ES-I3 (cell line): ENCODE measurements around the gene PDXP.
"Not testable (repeated sequence)": the region's sequence is repeated elsewhere in the genome, so short reads cannot be mapped to it uniquely, and the experiment has no call there.

ENCODE experiments used
- H3K36me3 ChIP-seq: 2 replicates; pipeline ENCODE4 v1.6.1; 2013; ENCODE audit warnings: mild to moderate bottlenecking, low read length, control low read depth, moderate library complexity; ENCODE audit not compliant: insufficient read depth
- H3K4me1 ChIP-seq: 2 replicates; pipeline ENCODE4 v1.6.1; 2013; ENCODE audit warnings: mild to moderate bottlenecking, control low read depth, low read length; ENCODE audit not compliant: insufficient read depth
- H3K9ac ChIP-seq: 2 replicates; pipeline ENCODE4 v1.6.1; 2013; ENCODE audit warnings: low read depth, mild to moderate bottlenecking, low read length, moderate library complexity
- H3K9me3 ChIP-seq: 2 replicates; pipeline ENCODE4 v1.6.1; 2013; ENCODE audit warnings: mild to moderate bottlenecking, low read length, moderate library complexity; ENCODE audit not compliant: control insufficient read depth, insufficient read depth

PDXP gene

DNA sequence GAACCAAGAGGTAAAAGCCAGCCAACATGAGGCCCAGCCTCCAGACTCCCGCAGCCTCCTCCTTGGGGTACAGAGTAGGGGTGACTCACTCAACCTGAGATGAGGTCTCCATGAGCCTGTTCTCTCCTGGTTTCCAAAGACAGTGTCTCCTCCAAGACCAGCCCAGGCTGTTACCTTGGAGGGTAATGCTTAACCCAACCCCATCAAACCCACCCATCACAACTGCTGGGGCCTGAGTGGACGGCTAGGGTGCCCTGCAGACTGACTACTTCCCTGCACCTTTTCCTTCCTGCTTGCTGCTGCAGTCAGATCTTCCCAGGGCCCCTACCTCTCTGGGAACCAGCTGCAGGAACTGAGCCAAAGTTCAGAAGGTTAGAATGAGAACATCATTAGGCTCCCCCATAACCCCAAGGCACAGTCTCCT is 22.5 kb downstream of the PDXP start:
- H3K36me3 ChIP-seq, result no peaks in the 10 kb centered on the region
- no peaks in the 10 kb centered on the region for H3K9me3 ChIP-seq
- no peak overlapping the region for H3K9ac ChIP-seq
- H3K4me1 ChIP-seq, result peaks cover 4% of the 10 kb centered on the region

- no peak overlapping the region for H3K9ac ChIP-seq
- H3K9me3 ChIP-seq, result no peaks in the 10 kb centered on the region
- H3K36me3 ChIP-seq, result no peaks in the 10 kb centered on the region
- peaks cover 4% of the 10 kb centered on the region for H3K4me1 ChIP-seq
These were observed 23.1 kb downstream of the PDXP start for GRCh38 chr22:37681556-37682049.

- H3K9ac ChIP-seq, result no peak overlapping the region
- H3K36me3 ChIP-seq, result peaks cover 12% of the 10 kb centered on the region; the same call in 1 of the 2 replicates
- H3K4me1 ChIP-seq, result no peaks in the 10 kb centered on the region
- no peaks in the 10 kb centered on the region for H3K9me3 ChIP-seq
These were observed 26.5 kb downstream of the PDXP start for GRCh38 chr22:37684803-37685615.

DNA sequence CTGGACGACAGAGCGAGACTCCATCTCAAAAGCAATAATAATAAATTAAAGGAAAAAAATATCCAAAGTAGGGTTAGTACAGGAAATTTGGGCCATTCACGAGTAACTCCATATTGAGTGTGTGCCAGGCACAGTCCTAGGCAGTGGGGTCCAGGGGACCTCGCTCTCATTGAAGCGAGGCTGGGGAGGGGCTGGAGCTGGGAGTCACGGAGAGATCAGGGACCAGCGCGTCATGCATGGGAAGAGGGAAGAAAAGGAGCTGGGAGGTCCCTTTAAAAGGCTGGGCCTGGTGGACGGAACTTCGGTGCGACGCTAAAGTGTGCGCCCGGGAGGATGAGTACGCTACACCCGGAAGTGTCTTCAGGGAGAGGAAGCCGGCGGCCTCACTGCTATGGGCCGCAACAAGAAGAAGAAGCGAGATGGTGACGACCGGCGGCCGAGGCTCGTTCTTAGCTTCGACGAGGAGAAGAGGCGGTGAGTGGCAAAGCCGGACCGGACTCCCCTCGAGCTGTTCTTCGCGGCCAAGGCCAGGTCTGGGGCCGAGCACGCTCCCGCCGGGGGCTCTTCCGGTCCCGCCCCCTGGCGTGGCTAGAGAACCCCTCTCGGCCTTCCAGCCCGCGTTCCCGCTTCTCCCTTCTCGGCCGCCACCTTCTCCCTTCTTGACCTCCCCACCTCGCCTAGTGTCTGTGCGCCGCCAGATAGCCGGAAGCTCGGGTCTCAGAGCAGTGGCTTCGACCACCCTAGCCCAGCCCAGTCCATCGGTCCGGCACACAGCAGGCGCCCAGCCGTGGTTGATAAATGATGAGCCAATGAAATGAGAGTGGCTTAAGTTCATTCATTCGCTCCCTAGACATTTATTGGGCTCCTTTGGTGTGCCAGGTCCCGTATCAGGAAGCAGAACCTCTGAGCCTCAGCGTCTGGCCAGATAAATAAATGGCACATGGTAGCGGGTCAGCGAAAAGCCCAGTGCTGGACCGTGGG is 27.8 kb downstream of the PDXP start, which contains the start of gene NOL12:
TSS of gene NOL12 (plus strand) at position 342 of the 981 bp plus-strand sequence. CDS start at position 392, 50 bp downstream.
- Histone ChIP-seq H3K9me3 (no peaks in the 10 kb centered on the region), H3K4me1 (no peaks in the 10 kb centered on the region), H3K9ac (peak within 1 kb of the TSS; percentile 67), H3K36me3 (peaks cover 12% of the 10 kb centered on the region; the same call in 1 of the 2 replicates)

DNA sequence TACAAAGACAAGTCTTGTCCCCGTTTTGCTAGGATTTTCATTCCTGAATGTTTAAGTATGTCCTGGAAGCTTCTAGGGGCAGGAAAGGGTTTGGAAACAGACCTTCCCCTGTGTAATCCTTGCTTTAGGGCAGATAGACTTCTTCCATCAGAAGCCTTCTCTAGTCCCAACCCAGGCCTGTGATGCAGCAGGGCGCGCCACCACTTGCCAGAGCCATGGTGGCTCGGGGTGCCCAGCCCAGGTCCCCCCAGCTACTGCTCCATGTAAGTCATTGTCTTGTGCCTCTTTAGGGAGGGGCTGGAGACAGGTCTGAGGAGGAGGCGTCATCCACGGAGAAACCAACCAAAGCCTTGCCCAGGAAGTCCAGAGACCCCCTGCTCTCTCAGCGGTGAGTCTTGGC is 31.9 kb downstream of the PDXP start:
- Histone ChIP-seq H3K36me3 (peaks cover 12% of the 10 kb centered on the region; the same call in 1 of the 2 replicates), H3K4me1 (no peaks in the 10 kb centered on the region), H3K9me3 (no peaks in the 10 kb centered on the region), H3K9ac (no peak overlapping the region)

GRCh38 chr22:37690901-37691504 is 32.5 kb downstream of the PDXP start:
- Histone ChIP-seq H3K9me3 (no peaks in the 10 kb centered on the region), H3K36me3 (peaks cover 12% of the 10 kb centered on the region; the same call in 1 of the 2 replicates)

GRCh38 chr22:37692627-37693285 is 34.2 kb downstream of the PDXP start:
- Histone ChIP-seq H3K36me3 (peaks cover 12% of the 10 kb centered on the region; the same call in 1 of the 2 replicates), H3K9ac (no peak overlapping the region), H3K4me1 (no peaks in the 10 kb centered on the region), H3K9me3 (no peaks in the 10 kb centered on the region)

More at GRCh38 chr22:37690901-37691504, 32.5 kb downstream of the PDXP start:
- no peak overlapping the region for H3K9ac ChIP-seq
- no peaks in the 10 kb centered on the region for H3K4me1 ChIP-seq

DNA sequence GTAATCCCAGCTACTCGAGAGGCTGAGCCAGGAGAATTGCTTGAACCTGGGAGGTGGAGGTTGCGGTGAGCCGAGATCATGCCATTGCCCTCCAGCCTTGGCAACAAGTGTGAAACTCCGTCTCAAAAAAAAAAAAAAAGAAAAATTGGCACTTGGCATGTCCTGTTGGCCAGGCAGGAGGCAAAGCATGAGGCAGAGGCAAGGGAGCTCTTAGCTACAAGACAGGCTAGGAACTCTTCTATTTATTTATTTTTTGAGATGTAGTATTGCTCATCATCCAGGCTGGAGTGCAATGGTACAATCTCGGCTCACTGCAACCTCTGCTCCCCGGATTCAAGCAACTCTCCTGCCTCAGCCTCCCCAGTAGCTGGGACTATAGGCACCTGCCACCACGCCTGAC is 35.6 kb downstream of the PDXP start:
- H3K4me1 ChIP-seq, H3K9ac ChIP-seq, H3K36me3 ChIP-seq: not testable (repeated sequence)

DNA sequence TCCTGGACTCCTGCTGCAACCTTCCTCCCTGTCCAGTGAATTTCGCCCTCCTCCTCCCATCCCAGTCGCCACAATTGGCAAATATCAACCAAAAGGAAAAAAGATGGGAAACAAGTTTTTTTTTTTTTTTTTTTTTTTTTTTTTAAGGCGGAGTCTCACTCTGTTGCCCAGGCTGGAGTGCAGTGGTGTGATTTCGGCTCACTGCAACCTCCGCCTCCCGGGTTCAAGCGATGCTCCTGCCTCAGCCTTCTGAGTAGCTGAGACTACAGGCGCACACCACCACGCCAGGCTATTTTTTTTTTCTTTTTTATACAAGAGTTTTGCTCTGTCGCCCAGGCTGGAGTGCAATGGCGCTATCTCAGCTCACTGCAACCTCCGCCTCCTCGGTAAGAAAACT is 37.7 kb downstream of the PDXP start:
- H3K9ac ChIP-seq, result peak overlapping the region; percentile 40; the same call in 1 of the 2 replicates
- not testable (repeated sequence) for H3K36me3 ChIP-seq, H3K4me1 ChIP-seq

More for the DNA sequence above, 35.6 kb downstream of the PDXP start:
- not testable (repeated sequence) for H3K9me3 ChIP-seq

GRCh38 chr22:37696657-37697537 is 38.4 kb downstream of the PDXP start, which contains the start of gene TRIOBP:
Gene TRIOBP (plus strand): TSS chr22:37697048. CDS start chr22:37701366, 4,318 bp downstream.
- H3K4me1 ChIP-seq, result no peaks in the 10 kb centered on the region
- H3K9me3 ChIP-seq, result no peaks in the 10 kb centered on the region
- H3K36me3 ChIP-seq, result no peaks in the 10 kb centered on the region
- peak within 1 kb of the TSS; percentile 94 for H3K9ac ChIP-seq

More for the DNA sequence above, 37.7 kb downstream of the PDXP start:
- H3K9me3 ChIP-seq, result not testable (repeated sequence)

DNA sequence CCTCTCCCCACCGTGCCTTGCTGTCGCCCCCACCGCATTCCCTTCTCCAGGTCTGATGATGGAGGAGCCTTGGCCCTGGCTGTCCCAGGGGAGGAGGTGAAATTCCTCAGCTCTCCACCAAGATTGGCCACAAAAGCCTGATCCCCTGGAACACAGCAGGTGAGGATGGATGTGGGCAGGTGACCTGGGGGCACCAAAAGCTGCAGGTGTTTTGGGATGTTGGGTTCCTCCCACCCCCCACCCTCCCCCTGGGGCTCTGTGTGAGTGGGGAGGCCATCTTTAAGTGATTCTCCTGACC is 39.0 kb downstream of the PDXP start:
- Histone ChIP-seq H3K9ac (peak overlapping the region; percentile 94), H3K9me3 (no peaks in the 10 kb centered on the region), H3K4me1 (no peaks in the 10 kb centered on the region), H3K36me3 (no peaks in the 10 kb centered on the region)

GRCh38 chr22:37701141-37701786 is 42.7 kb downstream of the PDXP start:
- Histone ChIP-seq H3K36me3 (0 out of 2 replicates have a peak, but pooled peaks cover 3% of the 10 kb centered on the region), H3K9ac (no peak overlapping the region), H3K4me1 (no peaks in the 10 kb centered on the region), H3K9me3 (no peaks in the 10 kb centered on the region)
